NCI-H226 (cell line): ENCODE results near the gene VANGL1.
A peak's percentile ranks its signal among the peaks of the same experiment; 100 is the strongest.

Source experiments
- DNase-seq: peaks from one replicate; pipeline ENCODE4 v3.0.0-alpha.2; 2015

Gene VANGL1

GRCh38 chr1:115706587-115707425 lies 65.0 kb downstream of the VANGL1 start:
- DNase-seq, result peak; percentile 34

- no peak for DNase-seq
Observed at GRCh38 chr1:115710859-115711624, 69.3 kb downstream of the VANGL1 start.

GRCh38 chr1:115712911-115713609 lies 71.3 kb downstream of the VANGL1 start:
- DNase-seq, result no peak

GRCh38 chr1:115713906-115714305 lies 72.1 kb downstream of the VANGL1 start:
- no peak for DNase-seq

GRCh38 chr1:115714572-115715141 lies 72.9 kb downstream of the VANGL1 start:
- DNase-seq, result no peak

- no peak for DNase-seq
Observed at GRCh38 chr1:115717541-115717940, 75.8 kb downstream of the VANGL1 start.

GRCh38 chr1:115718011-115718754 lies 76.4 kb downstream of the VANGL1 start:
- DNase-seq, result no peak

GRCh38 chr1:115719285-115719684 lies 77.5 kb downstream of the VANGL1 start:
- DNase-seq, result no peak

- DNase-seq, result no peak
Observed at GRCh38 chr1:115722221-115722620, 80.5 kb downstream of the VANGL1 start.

GRCh38 chr1:115723756-115724155 lies 82.0 kb downstream of the VANGL1 start:
- no peak for DNase-seq

GRCh38 chr1:115725600-115725999 lies 83.8 kb downstream of the VANGL1 start:
- no peak for DNase-seq

- DNase-seq, result no peak
Observed at GRCh38 chr1:115726161-115726560, 84.4 kb downstream of the VANGL1 start.

GRCh38 chr1:115726570-115726969 lies 84.8 kb downstream of the VANGL1 start:
- no peak for DNase-seq

- peak; percentile 19 for DNase-seq
Observed at GRCh38 chr1:115727706-115728249, 86.0 kb downstream of the VANGL1 start.

- DNase-seq, result no peak
Observed at GRCh38 chr1:115728341-115728740, 86.6 kb downstream of the VANGL1 start.

GRCh38 chr1:115729756-115730155 lies 88.0 kb downstream of the VANGL1 start:
- DNase-seq, result no peak

GRCh38 chr1:115732316-115732715 lies 90.5 kb downstream of the VANGL1 start:
- no peak for DNase-seq

- no peak for DNase-seq
Observed at GRCh38 chr1:115740811-115741210, 99.0 kb downstream of the VANGL1 start.

GRCh38 chr1:115744646-115745275 lies 103.0 kb downstream of the VANGL1 start:
- DNase-seq, result no peak

- no peak for DNase-seq
Observed at GRCh38 chr1:115746021-115746690, 104.4 kb downstream of the VANGL1 start.
